Karpas-422 (cell line): Measurements from ENCODE around the gene NDUFS6. TPM values are rescaled to one million over a fixed set of nuclear protein-coding genes. Genes with fewer than 3 reads are reported as not detected.

Experiments
- DNase-seq: peaks from one replicate; pipeline ENCODE4 v3.0.0-alpha.2; 2015
- H2AFZ ChIP-seq: fragments of 200-600 bp; sonication (generic); 2 replicates; pipeline ENCODE4 v1.6.1; 2014; ENCODE audit warnings: antibody characterized with exemption, low read length, mixed read lengths
- H3K27ac ChIP-seq: fragments of 200-600 bp; sonication (generic); 2 replicates; pipeline ENCODE4 v1.5.1; 2014; ENCODE audit warnings: mild to moderate bottlenecking, low read length, moderate library complexity
- H3K27me3 ChIP-seq: fragments of 200-600 bp; sonication (generic); 2 replicates; pipeline ENCODE4 v1.6.1; 2014; ENCODE audit warnings: low read length, mixed read lengths
- H3K36me3 ChIP-seq: fragments of 200-600 bp; sonication (generic); 2 replicates; pipeline ENCODE4 v1.6.1; 2014; ENCODE audit warnings: low read length, mixed read lengths; ENCODE audit not compliant: insufficient read depth
- H3K4me1 ChIP-seq: fragments of 200-600 bp; sonication (generic); 2 replicates; pipeline ENCODE4 v1.6.1; 2014; ENCODE audit warnings: mild to moderate bottlenecking, low read length, mixed read lengths
- H3K4me2 ChIP-seq: fragments of 200-600 bp; sonication (generic); 2 replicates; pipeline ENCODE4 v1.6.1; 2014; ENCODE audit warnings: low read length, low read depth, mild to moderate bottlenecking; ENCODE audit not compliant: poor library complexity, severe bottlenecking
- H3K4me3 ChIP-seq: fragments of 200-600 bp; sonication (generic); 2 replicates; pipeline ENCODE4 v1.5.1; 2014; ENCODE audit warnings: mild to moderate bottlenecking, antibody characterized with exemption, low read length, mixed read lengths
- H3K79me2 ChIP-seq: fragments of 200-600 bp; sonication (generic); 2 replicates; pipeline ENCODE4 v1.6.1; 2014; ENCODE audit warnings: mild to moderate bottlenecking, low read length, mixed read lengths
- H3K9ac ChIP-seq: fragments of 200-600 bp; sonication (generic); 2 replicates; pipeline ENCODE4 v1.6.0; 2014; ENCODE audit warnings: low read length
- H3K9me2 ChIP-seq: fragments of 200-600 bp; sonication (generic), shearing (Covaris generic); replicated peaks from 2 replicates; pipeline ENCODE4 v1.6.0; 2014; ENCODE audit warnings: mild to moderate bottlenecking, low read length, moderate library complexity; ENCODE audit not compliant: insufficient read depth
- H3K9me3 ChIP-seq: fragments of 300-700, 200-600 bp; sonication (generic); 2 replicates; pipeline ENCODE4 v1.6.1; 2014; ENCODE audit warnings: low read length, mixed read lengths
- H4K20me1 ChIP-seq: fragments of 200-600 bp; sonication (generic); 2 replicates; pipeline ENCODE4 v1.6.1; 2014; ENCODE audit warnings: mild to moderate bottlenecking, antibody characterized with exemption, low read length, low read depth; ENCODE audit not compliant: insufficient read depth
- total RNA-seq: library from RNA; depleted of rRNA; stranded (reverse); fragments of >200 nt; shearing (Covaris generic); gene quantifications from 2 replicates; pipeline ENCODE4 v1.2.3, GENCODE V29; 2014; ENCODE audit warnings: low replicate concordance

Gene NDUFS6
- total RNA-seq, 1 experiment from 2014 or later = 41.4 TPM

DNA sequence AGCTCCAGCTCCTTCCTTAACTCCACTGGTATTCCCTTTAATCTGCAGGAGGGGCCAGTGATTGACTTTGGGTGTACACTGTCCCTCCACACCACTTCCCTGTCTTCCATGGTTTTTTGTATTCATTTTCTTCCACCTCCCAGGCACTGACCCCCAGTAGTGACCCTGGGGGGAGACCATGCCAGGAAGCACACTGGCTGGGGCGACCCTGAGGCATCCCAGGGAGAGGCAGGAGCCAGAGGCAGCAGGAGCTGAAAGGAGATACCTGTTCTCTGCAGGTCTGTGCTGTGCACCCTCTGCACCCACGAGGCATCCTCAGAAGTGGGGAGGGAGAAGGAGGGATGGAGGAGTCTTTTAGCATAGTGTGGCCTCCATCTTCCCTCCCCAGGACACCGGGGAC is 53.9 kb downstream of the NDUFS6 start:
- no peaks in the 10 kb centered on the region for H3K27me3 ChIP-seq
- H3K9me2 ChIP-seq = no peaks in the 10 kb centered on the region
- H3K27ac ChIP-seq = no peak overlapping the region
- no peak overlapping the region for H3K4me2 ChIP-seq
- H3K79me2 ChIP-seq = no peaks in the 10 kb centered on the region
- no peak overlapping the region for H2AFZ ChIP-seq
- no peak for DNase-seq
- H3K36me3 ChIP-seq = no peaks in the 10 kb centered on the region
- no peak overlapping the region for H3K9ac ChIP-seq
- H3K9me3 ChIP-seq = no peaks in the 10 kb centered on the region
- no peaks in the 10 kb centered on the region for H3K4me1 ChIP-seq
- H4K20me1 ChIP-seq = no peaks in the 10 kb centered on the region
- no peak overlapping the region for H3K4me3 ChIP-seq

DNA sequence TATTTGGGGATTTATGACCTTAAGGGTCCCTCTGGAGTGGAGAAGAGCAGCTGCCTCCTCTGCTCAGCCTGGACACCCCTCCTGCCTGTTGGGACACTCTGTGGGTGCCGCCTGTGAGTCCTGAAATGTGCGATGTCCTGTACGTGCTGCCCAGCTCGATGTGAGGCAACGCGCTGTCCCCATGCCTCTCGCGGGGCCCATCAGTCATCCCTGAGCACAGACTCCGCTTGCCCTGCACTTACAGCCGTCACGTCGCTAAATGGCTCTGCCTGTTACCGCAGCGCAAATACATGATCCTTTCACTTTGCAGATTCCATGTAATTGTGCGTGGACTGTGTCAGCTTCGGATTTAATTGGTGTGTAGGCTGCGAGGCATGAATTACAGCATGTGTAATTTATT is 54.4 kb downstream of the NDUFS6 start:
- Histone ChIP-seq H3K4me1 (no peaks in the 10 kb centered on the region), H3K27me3 (no peaks in the 10 kb centered on the region), H3K36me3 (no peaks in the 10 kb centered on the region), H2AFZ (no peak overlapping the region), H3K4me2 (no peak overlapping the region), H3K79me2 (no peaks in the 10 kb centered on the region), H4K20me1 (no peaks in the 10 kb centered on the region), H3K9ac (no peak overlapping the region), H3K9me3 (no peaks in the 10 kb centered on the region), H3K9me2 (no peaks in the 10 kb centered on the region), H3K27ac (no peak overlapping the region), H3K4me3 (no peak overlapping the region)
- DNase-seq = no peak

DNA sequence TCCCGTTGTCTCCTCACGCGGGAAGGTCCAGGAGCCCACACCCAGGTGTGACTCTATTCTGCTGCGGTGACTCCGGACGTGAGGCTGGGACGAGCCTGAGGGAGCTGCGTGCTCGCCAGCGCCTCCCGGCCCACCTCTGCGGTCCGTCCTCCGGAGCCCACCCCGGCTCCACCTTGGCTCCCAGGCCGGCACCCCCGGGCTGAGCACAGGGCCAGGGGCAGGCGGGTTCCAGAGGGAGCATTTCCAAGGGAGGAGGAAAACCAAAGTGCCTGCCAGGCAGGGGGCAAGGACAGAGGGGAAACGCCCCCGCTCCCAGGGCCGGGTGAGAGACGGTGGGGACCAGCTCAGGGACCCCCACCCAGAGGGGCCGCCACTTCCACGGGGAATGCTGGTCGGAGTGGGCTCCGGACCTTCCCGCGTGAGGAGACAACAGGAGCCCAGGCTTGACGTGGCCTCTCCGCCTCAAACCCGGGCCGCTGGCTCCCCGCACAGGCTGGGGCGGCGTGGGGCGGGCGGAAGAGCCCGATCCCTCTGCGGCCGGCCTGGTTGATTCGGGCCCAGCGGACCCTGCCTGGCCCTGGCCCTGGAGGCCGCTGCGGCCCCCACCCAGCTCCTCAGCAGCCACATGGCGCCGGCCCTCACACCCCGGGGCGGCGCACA is 55.5 kb downstream of the NDUFS6 start:
- no peak overlapping the region for H3K4me2 ChIP-seq
- DNase-seq = no peak
- no peaks in the 10 kb centered on the region for H4K20me1 ChIP-seq
- no peaks in the 10 kb centered on the region for H3K79me2 ChIP-seq
- no peaks in the 10 kb centered on the region for H3K9me2 ChIP-seq
- no peaks in the 10 kb centered on the region for H3K4me1 ChIP-seq
- no peak overlapping the region for H3K27ac ChIP-seq
- no peaks in the 10 kb centered on the region for H3K9me3 ChIP-seq
- no peak overlapping the region for H3K4me3 ChIP-seq
- H3K9ac ChIP-seq = no peak overlapping the region
- no peak overlapping the region for H2AFZ ChIP-seq
- H3K36me3 ChIP-seq = no peaks in the 10 kb centered on the region
- no peaks in the 10 kb centered on the region for H3K27me3 ChIP-seq

DNA sequence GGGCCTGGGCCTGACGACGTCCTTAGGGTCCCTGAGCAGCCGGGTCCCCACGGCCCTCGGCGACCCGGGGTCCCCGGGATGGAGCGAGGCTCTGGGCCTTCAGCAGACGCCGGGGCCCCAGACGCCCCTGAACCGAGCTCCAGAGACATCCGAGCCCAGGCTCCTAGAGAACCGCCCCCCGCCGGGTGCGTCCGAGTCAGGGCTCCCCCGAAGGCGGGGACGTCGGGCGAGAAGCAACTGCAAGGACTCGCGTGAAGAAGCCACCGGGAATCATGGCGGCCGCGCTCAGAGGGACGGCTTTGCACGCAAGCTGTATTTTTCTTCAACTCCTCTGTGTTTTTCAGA is 56.0 kb downstream of the NDUFS6 start:
- Histone ChIP-seq H3K9ac (no peak overlapping the region), H3K4me1 (no peaks in the 10 kb centered on the region), H3K4me2 (no peak overlapping the region), H3K79me2 (no peaks in the 10 kb centered on the region), H3K27ac (no peak overlapping the region), H3K9me2 (no peaks in the 10 kb centered on the region), H4K20me1 (no peaks in the 10 kb centered on the region), H3K36me3 (no peaks in the 10 kb centered on the region), H3K4me3 (no peak overlapping the region), H2AFZ (no peak overlapping the region), H3K27me3 (no peaks in the 10 kb centered on the region), H3K9me3 (no peaks in the 10 kb centered on the region)
- DNase-seq = no peak

DNA sequence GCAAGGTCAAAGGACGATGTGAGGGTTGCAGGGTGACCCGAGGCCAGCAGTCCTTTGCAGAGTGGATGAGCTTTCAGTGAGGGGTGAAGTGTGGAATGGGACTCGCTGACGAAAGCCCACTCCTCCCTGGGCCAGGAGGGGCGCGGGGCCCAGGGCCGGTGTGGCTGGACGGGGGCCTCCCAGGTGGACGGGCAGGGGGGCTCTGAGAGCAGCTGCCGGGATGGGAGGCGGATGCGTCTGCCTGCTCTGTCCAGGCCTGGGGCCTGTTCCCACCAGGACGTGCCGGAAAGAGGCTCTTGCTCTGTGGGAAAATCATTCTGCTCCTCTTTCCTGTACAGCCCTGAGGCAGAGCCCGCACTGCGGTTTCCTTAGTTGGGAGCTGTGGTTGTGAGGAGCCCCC is 57.2 kb downstream of the NDUFS6 start:
- no peaks in the 10 kb centered on the region for H3K9me2 ChIP-seq
- no peaks in the 10 kb centered on the region for H4K20me1 ChIP-seq
- no peak for DNase-seq
- no peaks in the 10 kb centered on the region for H3K36me3 ChIP-seq
- no peak overlapping the region for H2AFZ ChIP-seq
- no peaks in the 10 kb centered on the region for H3K9me3 ChIP-seq
- no peaks in the 10 kb centered on the region for H3K27me3 ChIP-seq
- no peak overlapping the region for H3K4me2 ChIP-seq
- H3K9ac ChIP-seq = no peak overlapping the region
- H3K27ac ChIP-seq = no peak overlapping the region
- H3K4me3 ChIP-seq = no peak overlapping the region
- H3K79me2 ChIP-seq = no peaks in the 10 kb centered on the region
- no peaks in the 10 kb centered on the region for H3K4me1 ChIP-seq

DNA sequence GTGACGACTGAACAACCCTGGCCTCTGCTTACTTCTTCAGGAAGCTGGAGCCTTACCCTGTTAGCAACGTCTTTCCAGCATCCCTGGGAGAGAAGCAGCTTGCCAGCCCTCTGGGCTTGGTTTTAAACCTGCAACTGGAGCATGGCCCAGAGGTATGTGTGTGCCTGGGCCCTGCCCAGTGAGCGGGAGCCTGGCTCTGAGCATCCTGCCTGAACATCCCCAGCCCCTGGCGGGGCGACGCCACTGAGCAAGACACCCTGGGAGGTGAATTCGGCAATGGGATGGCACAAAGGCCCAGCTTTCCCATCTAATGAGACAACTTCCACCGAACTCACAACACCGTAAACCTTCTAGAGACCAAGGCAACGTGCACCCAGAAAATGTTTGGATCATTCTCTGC is 57.9 kb downstream of the NDUFS6 start:
- DNase-seq = no peak
- Histone ChIP-seq H3K9me3 (no peaks in the 10 kb centered on the region), H2AFZ (no peak overlapping the region), H3K79me2 (no peaks in the 10 kb centered on the region), H3K9me2 (no peaks in the 10 kb centered on the region), H4K20me1 (no peaks in the 10 kb centered on the region), H3K27me3 (no peaks in the 10 kb centered on the region), H3K36me3 (no peaks in the 10 kb centered on the region), H3K9ac (no peak overlapping the region), H3K4me2 (no peak overlapping the region), H3K27ac (no peak overlapping the region), H3K4me3 (no peak overlapping the region), H3K4me1 (no peaks in the 10 kb centered on the region)

DNA sequence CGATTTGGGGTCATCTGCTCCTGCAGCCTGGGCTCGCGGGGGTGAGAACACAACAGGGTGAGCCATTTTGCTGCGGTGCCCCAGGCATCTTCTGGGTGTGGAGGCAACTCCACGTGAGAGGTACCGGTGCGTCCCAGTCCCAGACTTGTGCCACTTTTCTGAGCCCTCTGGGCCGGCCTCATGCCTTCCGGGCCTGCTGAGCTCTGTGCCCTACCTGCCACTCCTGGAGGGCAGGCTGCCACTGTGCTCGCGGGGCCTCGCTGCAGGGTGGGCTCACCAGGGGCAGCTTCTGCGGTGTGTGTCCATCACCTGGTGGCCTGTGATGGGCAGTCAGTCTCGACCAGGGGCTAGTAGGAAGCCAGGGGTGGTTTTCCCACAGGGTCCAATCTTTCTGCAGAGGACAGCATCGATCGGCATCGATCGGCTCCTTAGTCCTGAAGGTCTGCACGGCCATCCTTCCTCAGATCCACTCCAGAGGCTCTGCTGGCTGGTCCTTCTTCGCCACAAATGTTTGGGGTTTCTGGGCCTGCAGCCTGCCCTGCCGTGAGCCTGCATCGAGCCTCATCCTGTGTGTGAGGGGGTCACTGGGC is 58.9 kb downstream of the NDUFS6 start:
- Histone ChIP-seq H2AFZ (no peak overlapping the region), H3K27me3 (no peaks in the 10 kb centered on the region), H4K20me1 (peaks cover 2% of the 10 kb centered on the region; the same call in 1 of the 2 replicates), H3K9me3 (no peaks in the 10 kb centered on the region), H3K4me2 (no peak overlapping the region), H3K79me2 (no peaks in the 10 kb centered on the region), H3K9ac (no peak overlapping the region), H3K9me2 (no peaks in the 10 kb centered on the region), H3K36me3 (no peaks in the 10 kb centered on the region), H3K4me1 (no peaks in the 10 kb centered on the region), H3K27ac (no peak overlapping the region), H3K4me3 (no peak overlapping the region)
- DNase-seq = no peak

DNA sequence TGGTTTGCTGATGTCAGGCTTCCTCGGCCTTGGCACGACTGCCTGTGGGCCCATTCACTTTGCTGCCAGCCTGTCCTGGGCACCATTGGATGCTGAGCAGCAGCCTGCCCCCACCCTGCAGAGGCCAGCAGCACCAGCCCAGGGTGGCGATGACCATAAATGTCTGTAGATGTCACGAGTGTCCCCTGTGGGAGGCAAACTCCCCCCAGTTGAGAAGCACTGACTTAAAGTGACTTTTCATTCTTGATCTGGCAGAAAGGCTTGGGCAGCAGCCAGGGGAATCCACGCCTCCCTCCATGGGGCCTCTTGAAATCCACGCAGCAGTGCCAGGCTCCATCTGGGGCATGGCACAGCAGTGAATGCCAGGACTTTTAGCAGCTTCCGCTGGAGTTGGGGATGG is 59.7 kb downstream of the NDUFS6 start:
- Histone ChIP-seq H4K20me1 (peaks cover 7% of the 10 kb centered on the region; the same call in 1 of the 2 replicates), H3K4me1 (peaks cover 4% of the 10 kb centered on the region), H3K27me3 (no peaks in the 10 kb centered on the region), H3K4me3 (no peak overlapping the region), H3K9ac (no peak overlapping the region), H3K9me2 (no peaks in the 10 kb centered on the region), H2AFZ (no peak overlapping the region), H3K9me3 (no peaks in the 10 kb centered on the region), H3K79me2 (no peaks in the 10 kb centered on the region), H3K36me3 (no peaks in the 10 kb centered on the region), H3K4me2 (no peak overlapping the region), H3K27ac (no peak overlapping the region)
- DNase-seq = no peak
